ENCODE results near the gene LY6G5C. TPM values are rescaled to one million over a fixed set of nuclear protein-coding genes. Genes with fewer than 3 reads are reported as not detected.
A peak's percentile ranks its signal among the peaks of the same experiment; 100 is the strongest.

LY6G5C gene
- total and polyA plus RNA-seq, 9 of the 15 experiments (the other 6 are each of a cell fraction or from before 2014, with no cell fraction given) = 0.10 to 0.67 (median 0.46) TPM; not detected in 4

DNA sequence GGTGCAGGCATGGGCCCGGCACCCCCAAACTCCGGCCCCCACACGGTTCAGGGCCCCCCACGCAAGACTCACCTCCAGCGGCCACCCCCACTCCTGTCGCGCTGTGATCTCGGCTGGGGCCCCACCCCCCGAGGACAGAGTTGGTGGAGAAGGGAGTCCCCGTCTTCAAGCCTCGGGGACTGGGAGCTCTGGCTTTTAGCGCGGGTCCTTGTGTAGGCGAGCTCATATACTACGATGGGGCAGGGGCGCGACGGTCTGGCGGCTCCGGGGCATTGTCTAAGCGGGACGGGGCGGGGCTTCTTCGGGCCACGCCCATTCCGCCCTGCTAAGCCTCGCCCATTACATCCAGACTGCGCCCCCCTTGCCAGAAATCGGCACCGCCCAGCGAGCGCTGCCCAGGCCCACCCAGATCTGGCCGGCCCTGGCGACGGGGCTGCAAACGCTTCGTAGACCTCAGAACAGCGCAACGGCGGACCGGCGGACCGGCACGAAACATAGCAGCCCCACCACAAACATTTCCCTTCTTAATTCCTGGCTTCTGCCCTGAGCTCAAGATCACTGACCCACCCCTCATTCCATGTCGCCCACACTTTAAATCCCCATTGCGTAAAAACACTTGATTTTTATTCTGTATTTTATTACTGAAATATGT is 49.2 kb upstream of the LY6G5C start (continued):
- TF ChIP-seq, protein P1, sequence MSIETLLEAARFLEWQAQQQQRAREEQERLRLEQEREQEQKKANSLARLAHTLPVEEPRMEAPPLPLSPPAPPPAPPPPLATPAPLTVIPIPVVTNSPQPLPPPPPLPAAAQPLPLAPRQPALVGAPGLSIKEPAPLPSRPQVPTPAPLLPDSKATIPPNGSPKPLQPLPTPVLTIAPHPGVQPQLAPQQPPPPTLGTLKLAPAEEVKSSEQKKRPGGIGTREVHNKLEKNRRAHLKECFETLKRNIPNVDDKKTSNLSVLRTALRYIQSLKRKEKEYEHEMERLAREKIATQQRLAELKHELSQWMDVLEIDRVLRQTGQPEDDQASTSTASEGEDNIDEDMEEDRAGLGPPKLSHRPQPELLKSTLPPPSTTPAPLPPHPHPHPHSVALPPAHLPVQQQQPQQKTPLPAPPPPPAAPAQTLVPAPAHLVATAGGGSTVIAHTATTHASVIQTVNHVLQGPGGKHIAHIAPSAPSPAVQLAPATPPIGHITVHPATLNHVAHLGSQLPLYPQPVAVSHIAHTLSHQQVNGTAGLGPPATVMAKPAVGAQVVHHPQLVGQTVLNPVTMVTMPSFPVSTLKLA (conservative IDR thresholded peaks at IDR 0.05) = no peak
- peak; percentile 95 for TF ChIP-seq ZNF444 (CRISPR knock-in tag; IDR thresholded peaks at IDR 0.05)
- TF ChIP-seq KDM2B (CRISPR knock-in tag; IDR thresholded peaks at IDR 0.05) = 0 out of 2 replicates have a peak, but pooled peaks have one; percentile 72
- no peak for TF ChIP-seq CCNT2 (IDR thresholded peaks at IDR 0.05; ENCODE audit: borderline replicate concordance, extremely low read depth, insufficient read length, low read depth, low read length)
- peak; percentile 72 for TF ChIP-seq HOXB6 (CRISPR knock-in tag; IDR thresholded peaks at IDR 0.05; ENCODE audit: borderline replicate concordance)
- TF ChIP-seq SRF (CRISPR knock-in tag; IDR thresholded peaks at IDR 0.05) = peak; percentile 73 to 83; a peak in 2 of 4 replicates
- TF ChIP-seq, protein P2, sequence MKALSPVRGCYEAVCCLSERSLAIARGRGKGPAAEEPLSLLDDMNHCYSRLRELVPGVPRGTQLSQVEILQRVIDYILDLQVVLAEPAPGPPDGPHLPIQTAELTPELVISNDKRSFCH (CRISPR knock-in tag; IDR thresholded peaks at IDR 0.05) = 0 out of 2 replicates have a peak, but pooled peaks have one; percentile 38
- TF ChIP-seq, protein P2 (tag; IDR thresholded peaks at IDR 0.05) = no peak
- TF ChIP-seq, protein P3, sequence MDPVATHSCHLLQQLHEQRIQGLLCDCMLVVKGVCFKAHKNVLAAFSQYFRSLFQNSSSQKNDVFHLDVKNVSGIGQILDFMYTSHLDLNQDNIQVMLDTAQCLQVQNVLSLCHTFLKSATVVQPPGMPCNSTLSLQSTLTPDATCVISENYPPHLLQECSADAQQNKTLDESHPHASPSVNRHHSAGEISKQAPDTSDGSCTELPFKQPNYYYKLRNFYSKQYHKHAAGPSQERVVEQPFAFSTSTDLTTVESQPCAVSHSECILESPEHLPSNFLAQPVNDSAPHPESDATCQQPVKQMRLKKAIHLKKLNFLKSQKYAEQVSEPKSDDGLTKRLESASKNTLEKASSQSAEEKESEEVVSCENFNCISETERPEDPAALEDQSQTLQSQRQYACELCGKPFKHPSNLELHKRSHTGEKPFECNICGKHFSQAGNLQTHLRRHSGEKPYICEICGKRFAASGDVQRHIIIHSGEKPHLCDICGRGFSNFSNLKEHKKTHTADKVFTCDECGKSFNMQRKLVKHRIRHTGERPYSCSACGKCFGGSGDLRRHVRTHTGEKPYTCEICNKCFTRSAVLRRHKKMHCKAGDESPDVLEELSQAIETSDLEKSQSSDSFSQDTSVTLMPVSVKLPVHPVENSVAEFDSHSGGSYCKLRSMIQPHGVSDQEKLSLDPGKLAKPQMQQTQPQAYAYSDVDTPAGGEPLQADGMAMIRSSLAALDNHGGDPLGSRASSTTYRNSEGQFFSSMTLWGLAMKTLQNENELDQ (CRISPR knock-in tag; IDR thresholded peaks at IDR 0.05; ENCODE audit: borderline replicate concordance) = 0 out of 2 replicates have a peak, but pooled peaks have one; percentile 56
- peak; percentile 68 for TF ChIP-seq NFATC3 (IDR thresholded peaks at IDR 0.05)
- no peak for TF ChIP-seq RBM14 (IDR thresholded peaks at IDR 0.05; ENCODE audit: borderline replicate concordance, insufficient read depth, low read depth, low read length)
- TF ChIP-seq SIN3A (IDR thresholded peaks at IDR 0.05; ENCODE audit: borderline replicate concordance in 2 of 2, control insufficient read depth in 1 of 2, low read depth in 2 of 2, low read length in 2 of 2) = peak in 1 of 2 experiments; percentile 93; a peak in 1 of 4 replicates
- no peak for TF ChIP-seq ZEB2 (IDR thresholded peaks at IDR 0.05)
- TF ChIP-seq ZFP1 (CRISPR knock-in tag; IDR thresholded peaks at IDR 0.05) = peak; percentile 99
- no peak for TF ChIP-seq RBM39 (optimal IDR thresholded peaks at IDR 0.05; ENCODE audit: low read depth, low read length)
- peak; percentile 96 for TF ChIP-seq ZNF551 (CRISPR knock-in tag; IDR thresholded peaks at IDR 0.05)
- TF ChIP-seq ARHGAP35 (IDR thresholded peaks at IDR 0.05; ENCODE audit: partially characterized antibody) = peak; percentile 82
- TF ChIP-seq, protein P4, sequence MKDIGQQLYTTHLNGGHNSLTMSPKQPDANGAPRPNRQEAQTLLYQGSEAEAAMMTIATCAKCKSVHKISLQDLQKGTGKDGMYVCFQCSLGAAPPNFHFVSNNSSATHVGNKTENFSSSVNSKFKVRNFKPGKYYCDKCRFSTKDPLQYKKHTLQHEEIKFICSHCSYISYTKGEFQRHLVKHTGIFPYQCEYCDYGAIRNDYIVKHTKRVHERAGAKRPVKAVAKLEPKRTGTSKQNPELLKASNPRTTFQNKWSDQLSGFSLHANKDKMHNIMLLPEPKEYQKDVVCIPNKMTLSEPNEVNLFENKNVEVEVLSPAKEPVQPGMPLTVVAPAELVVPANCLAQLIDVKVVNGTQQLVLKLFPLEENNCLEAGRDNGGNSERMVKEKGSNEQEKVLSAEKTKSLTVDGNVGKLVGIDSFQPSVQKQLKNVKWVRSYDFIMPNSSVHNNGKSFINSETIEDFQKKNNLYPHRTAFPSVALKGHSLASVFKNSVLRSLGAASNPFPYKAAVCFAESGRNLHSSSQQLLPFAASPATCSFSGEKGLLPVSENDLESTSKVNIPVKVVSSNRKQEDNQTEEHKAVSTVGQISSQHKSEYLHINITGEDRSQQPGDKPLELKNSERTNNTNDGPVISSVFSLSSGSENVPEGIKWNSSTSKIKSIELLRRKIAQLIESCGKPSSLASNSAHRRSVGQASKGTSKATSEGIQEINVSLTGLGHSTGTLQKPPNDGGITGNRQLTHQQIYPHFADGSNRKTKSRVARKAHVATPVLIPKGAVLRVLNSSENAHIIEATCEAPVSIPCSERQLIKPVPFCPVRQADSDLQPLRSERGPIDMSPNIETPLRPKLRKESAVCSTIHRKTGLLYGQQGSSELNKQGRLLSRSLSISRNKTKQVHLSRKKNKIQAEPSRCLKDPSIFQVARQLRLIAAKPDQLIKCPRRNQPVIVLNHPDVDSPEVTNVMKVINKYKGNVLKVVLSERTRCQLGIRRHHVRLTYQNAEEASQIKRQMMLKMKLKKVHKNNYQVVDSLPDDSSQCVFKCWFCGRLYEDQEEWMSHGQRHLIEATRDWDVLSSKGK (CRISPR knock-in tag; IDR thresholded peaks at IDR 0.05) = peak; percentile 95
